ENCODE data around the gene HSPD1. TPM values are rescaled to one million over a fixed set of nuclear protein-coding genes. Genes with fewer than 3 reads are reported as not detected.
"Not testable (repeated sequence)": the region's sequence is repeated elsewhere in the genome, so short reads cannot be mapped to it uniquely, and the experiment has no call there.

Gene HSPD1
- total and polyA plus RNA-seq, 12 donors = 220 to 7,464 (median 577) TPM

DNA sequence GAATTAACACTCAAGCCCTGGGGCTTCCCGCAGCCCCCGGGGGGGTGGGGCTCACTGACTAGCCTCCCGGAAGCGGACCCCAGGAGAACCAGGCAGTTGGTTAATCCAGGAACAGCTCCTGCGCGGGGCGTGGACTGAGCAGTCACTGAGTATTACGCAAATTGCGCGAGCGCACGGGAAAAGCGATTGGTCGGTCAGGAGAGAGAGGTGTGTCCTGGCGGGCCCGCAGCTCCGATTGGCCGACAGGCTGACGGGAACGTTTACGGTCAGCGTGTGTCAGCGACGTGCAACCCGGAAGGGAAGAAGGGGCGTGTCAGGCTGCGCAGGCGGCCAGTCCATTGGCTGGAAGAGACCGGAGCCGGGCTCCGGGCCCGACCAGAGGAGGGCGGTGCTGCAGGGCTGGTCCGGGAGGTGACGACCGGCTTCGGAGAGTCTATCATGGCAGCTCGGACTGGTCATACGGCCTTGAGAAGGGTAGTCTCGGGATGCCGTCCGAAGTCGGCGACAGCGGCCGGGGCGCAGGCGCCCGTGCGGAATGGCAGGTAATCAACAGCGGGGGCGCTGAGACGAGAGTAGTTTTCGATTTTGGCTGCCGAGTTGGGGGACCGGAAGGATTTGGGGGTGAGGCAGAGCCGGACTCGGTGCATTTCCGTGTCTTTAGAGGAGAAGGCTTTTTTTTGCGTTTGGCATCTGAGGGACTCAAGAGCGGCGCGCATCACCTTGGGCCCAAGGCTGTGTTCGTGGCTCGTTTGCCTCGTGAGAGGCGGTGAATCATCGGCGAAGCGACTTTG, 46.3 kb downstream of the HSPD1 start, which contains the start of gene COQ10B:
Gene COQ10B, plus strand, starts transcription at position 430 of the 791 bp plus-strand sequence. Its CDS starts 9 bp downstream, at position 439.
- no peaks in the 10 kb centered on the region for H3K27me3 ChIP-seq
- peak; percentile 98 to 100 (median 100) for DNase-seq
- no peaks in the 10 kb centered on the region for H3K9me3 ChIP-seq (replicated peaks in 1 of 3)
- 0% methylated on average over 18 to 70 of the region's 70 CpGs for WGBS, 4 donors
- intact Hi-C loops (cut with DNase I) = no loop called here
- TF ChIP-seq POLR2A (IDR thresholded peaks at IDR 0.05) (peak; percentile 86 to 95), CTCF (IDR thresholded peaks at IDR 0.05) (peak in 2 of 6 experiments; percentile 21 to 26)
- H3K27ac ChIP-seq = peak within 1 kb of the TSS; percentile 85 to 100 (median 100)
- peak within 1 kb of the TSS; percentile 53 to 86 (median 74) for H3K4me3 ChIP-seq
- no peaks in the 10 kb centered on the region for H3K36me3 ChIP-seq (replicated peaks in 1 of 2)
- H3K4me1 ChIP-seq (replicated peaks in 1 of 2) = peaks cover 22 to 30% of the 10 kb centered on the region in 2 donors

DNA sequence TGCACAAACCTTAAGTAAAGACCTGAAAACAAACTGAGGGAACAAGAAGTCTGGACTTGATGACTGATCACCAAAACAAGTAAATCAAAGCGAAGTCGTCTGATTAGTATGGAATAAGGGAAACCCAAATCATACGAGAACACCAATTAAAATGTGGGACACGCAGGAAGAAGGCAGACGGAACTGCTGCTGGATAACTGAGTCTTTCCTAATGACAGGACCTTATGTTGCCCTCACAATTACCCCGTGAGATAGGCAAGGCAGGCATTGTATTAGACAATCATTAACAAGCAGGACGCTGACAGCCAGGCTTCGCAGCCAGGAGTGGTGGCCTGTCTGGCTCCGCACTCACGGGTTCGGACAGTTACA, 46.9 kb downstream of the HSPD1 start:
- WGBS, 4 donors = 3 to 7% (median 3%) methylated on average over 6 to 11 of the region's 11 CpGs
- TF ChIP-seq POLR2A (IDR thresholded peaks at IDR 0.05) (no peak), CTCF (IDR thresholded peaks at IDR 0.05) (no peak)
- intact Hi-C loops (cut with DNase I) = no loop called here
- peak overlapping the region; percentile 85 to 100 (median 93) for H3K27ac ChIP-seq
- H3K4me1 ChIP-seq (replicated peaks in 1 of 2) = peaks cover 18 to 25% of the 10 kb centered on the region in 2 donors
- H3K36me3 ChIP-seq (replicated peaks in 1 of 2) = no peaks in the 10 kb centered on the region
- H3K27me3 ChIP-seq = no peaks in the 10 kb centered on the region
- peak overlapping the region in 3 of 4 donors; percentile 16 to 74 (median 65) for H3K4me3 ChIP-seq
- H3K9me3 ChIP-seq (replicated peaks in 1 of 3) = no peaks in the 10 kb centered on the region
- DNase-seq = no peak

DNA sequence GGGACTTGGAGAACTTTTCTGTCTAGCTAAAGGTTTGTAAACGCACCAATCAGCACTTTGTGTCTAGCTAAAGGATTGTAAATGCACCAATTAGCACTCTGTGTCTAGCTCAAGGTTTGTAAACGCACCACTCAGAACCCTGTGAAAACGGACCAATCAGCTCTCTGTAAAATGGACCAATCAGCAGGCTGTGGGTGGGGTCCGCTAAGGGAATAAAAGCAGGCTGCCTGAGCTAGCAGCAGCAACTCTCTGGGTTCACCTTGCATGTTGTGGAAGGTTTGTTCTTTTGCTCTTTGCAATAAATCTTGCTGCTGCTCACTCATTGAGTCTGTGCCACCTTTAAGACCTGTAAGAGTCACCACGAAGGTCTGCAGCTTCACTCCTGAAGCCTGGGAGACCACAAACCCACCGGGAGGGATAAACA, 48.7 kb downstream of the HSPD1 start:
- WGBS, 4 donors = 80 to 89% (median 82%) methylated on average over 4 to 6 of the region's 6 CpGs
- H3K9me3 ChIP-seq (replicated peaks in 1 of 3); H3K27ac ChIP-seq; H3K27me3 ChIP-seq; H3K4me3 ChIP-seq; intact Hi-C loops (cut with DNase I); DNase-seq; H3K36me3 ChIP-seq (replicated peaks in 1 of 2): not testable (repeated sequence)
- peaks cover 18 to 20% of the 10 kb centered on the region in 2 donors for H3K4me1 ChIP-seq (replicated peaks in 1 of 2)

GRCh38 chr2:197450465-197450864, 49.2 kb downstream of the HSPD1 start:
- no peak for DNase-seq

More at GRCh38 chr2:197450465-197450864, 49.2 kb downstream of the HSPD1 start:
- 84 to 96% (median 89%) methylated on average over 6 to 25 of the region's 25 CpGs for WGBS, 4 donors
- Histone ChIP-seq H3K9me3 (replicated peaks in 1 of 3) (no peaks in the 10 kb centered on the region), H3K27me3 (no peaks in the 10 kb centered on the region), H3K4me1 (replicated peaks in 1 of 2) (peaks cover 16 to 18% of the 10 kb centered on the region in 2 donors), H3K36me3 (replicated peaks in 1 of 2) (no peaks in the 10 kb centered on the region), H3K27ac (no peak overlapping the region), H3K4me3 (no peak overlapping the region)
- TF ChIP-seq POLR2A (IDR thresholded peaks at IDR 0.05) = no peak
- TF ChIP-seq CTCF (IDR thresholded peaks at IDR 0.05) = no peak
- intact Hi-C loops (cut with DNase I) = no loop called here
